H1 (cell line): ENCODE results near the gene C22orf23. TPM values are rescaled to one million over a fixed set of nuclear protein-coding genes. Genes with fewer than 3 reads are reported as not detected.

Experiments used
- CTCF ChIA-PET: fragments of 300-600 bp; sonication (Branson Sonifier 250); formaldehyde crosslinking; loops from one replicate; lab custom pipeline; 2021; ENCODE audit not compliant: partially characterized antibody; lab: Charles Lee
- POLR2A ChIA-PET: fragments of 300-600 bp; sonication (Branson Sonifier 250); formaldehyde crosslinking; loops from one replicate; lab custom pipeline; 2021; ENCODE audit warnings: inconsistent platforms; ENCODE audit not compliant: partially characterized antibody; lab: Charles Lee
- DNase-seq, 2 experiments: peaks; one replicate each; pipeline versions ENCODE4 v3.0.0 to v3.0.0-alpha.2; 2010 to 2022; ENCODE audit warnings: low spot score in 2 of 2, low read depth in 1 of 2, mixed read lengths in 1 of 2
- FAIRE-seq: peaks from 2 replicates; lab custom pipeline; 2011; peaks lifted over from hg19 to GRCh38; lab: Jason Lieb, UNC
- H2AFZ ChIP-seq: 2 replicates; pipeline ENCODE4 v1.8.1; 2012; ENCODE audit warnings: low read length, inconsistent platforms
- H2AK5ac ChIP-seq: 2 replicates; pipeline ENCODE4 v1.6.1; 2013; ENCODE audit warnings: low read depth, low read length
- H2BK120ac ChIP-seq: replicated peaks from 2 replicates; pipeline ENCODE3; 2013; ENCODE audit warnings: low read depth, low read length, inconsistent platforms
- H2BK12ac ChIP-seq: 2 replicates; pipeline ENCODE4 v1.6.1; 2013; ENCODE audit warnings: low read depth, low read length
- H2BK15ac ChIP-seq: 2 replicates; pipeline ENCODE4 v1.6.1; 2013; ENCODE audit warnings: low read length
- H2BK20ac ChIP-seq: 2 replicates; pipeline ENCODE4 v1.6.1; 2013; ENCODE audit warnings: low read length
- H2BK5ac ChIP-seq: 2 replicates; pipeline ENCODE4 v1.6.1; 2013; ENCODE audit warnings: low read depth, low read length
- H3K14ac ChIP-seq: 2 replicates; pipeline ENCODE4 v1.6.1; 2013; ENCODE audit warnings: inconsistent platforms; ENCODE audit not compliant: insufficient read length
- H3K18ac ChIP-seq: 2 replicates; pipeline ENCODE4 v1.6.1; 2013; ENCODE audit warnings: low read length; ENCODE audit errors: extremely low read depth
- H3K23ac ChIP-seq: 2 replicates; pipeline ENCODE4 v1.6.1; 2013; ENCODE audit warnings: inconsistent platforms; ENCODE audit not compliant: insufficient read length
- H3K23me2 ChIP-seq: 2 replicates; pipeline ENCODE4 v1.6.1; 2013; ENCODE audit warnings: low read depth, low read length
- H3K27ac ChIP-seq: 2 replicates; pipeline ENCODE4 v1.6.1; 2011; ENCODE audit warnings: low read depth, low read length, inconsistent platforms
- H3K27me3 ChIP-seq, 4 experiments: replicated peaks in 1 of 4; 1 replicate in 1 of 4; 2 replicates in 3 of 4; pipeline versions ENCODE4 v1.6.1 to v1.8.1; 2011 to 2013; ENCODE audit warnings: low read length in 3 of 4, mild to moderate bottlenecking in 3 of 4, inconsistent platforms in 2 of 4, mixed read lengths in 2 of 4, moderate library complexity in 1 of 4; ENCODE audit not compliant: control insufficient read depth in 3 of 4, insufficient read depth in 3 of 4; ENCODE audit errors: extremely low read depth in 1 of 4
- H3K36me3 ChIP-seq, 4 experiments: 2 replicates each; pipeline versions ENCODE4 v1.6.1 to v1.8.1; 2011 to 2013; ENCODE audit warnings: mild to moderate bottlenecking in 4 of 4, low read length in 3 of 4, moderate library complexity in 2 of 4, control low read depth in 1 of 4, inconsistent platforms in 1 of 4; ENCODE audit not compliant: insufficient read depth in 4 of 4, control insufficient read depth in 2 of 4
- H3K4ac ChIP-seq: replicated peaks from 2 replicates; pipeline ENCODE3; 2013; ENCODE audit warnings: low read length, low read depth, mixed read lengths, inconsistent platforms; ENCODE audit not compliant: insufficient read length
- H3K4me1 ChIP-seq, 4 experiments: replicated peaks in 1 of 4; 1 replicate in 1 of 4; 2 replicates in 3 of 4; pipeline versions ENCODE4 v1.6.1 to v1.8.1; 2011 to 2013; ENCODE audit warnings: low read length in 3 of 4, inconsistent platforms in 2 of 4, mixed read lengths in 1 of 4; ENCODE audit not compliant: insufficient read depth in 4 of 4, control insufficient read depth in 3 of 4
- H3K4me2 ChIP-seq, 2 experiments: 2 replicates each; pipeline versions ENCODE4 v1.6.1 to v1.8.1; 2011 to 2013; ENCODE audit warnings: low read depth in 2 of 2, low read length in 2 of 2, control low read depth in 1 of 2, inconsistent platforms in 1 of 2, mild to moderate bottlenecking in 1 of 2; ENCODE audit not compliant: insufficient read depth in 1 of 2
- H3K4me3 ChIP-seq, 4 experiments: fragments of 200-600, 300-600 bp in 1 of 4; sonication (generic), shearing (Covaris generic), sonication (Bioruptor Twin) in 1 of 4; 2 replicates each; pipeline versions ENCODE4 v1.5.1 to v1.8.1; 2011 to 2016; ENCODE audit warnings: low read length in 4 of 4, low read depth in 3 of 4, control low read depth in 2 of 4, inconsistent platforms in 2 of 4, mild to moderate bottlenecking in 2 of 4, mixed read lengths in 1 of 4, moderate library complexity in 1 of 4; ENCODE audit not compliant: insufficient read depth in 2 of 4; ENCODE audit errors: extremely low read depth in 1 of 4
- H3K56ac ChIP-seq: replicated peaks from 2 replicates; pipeline ENCODE3; 2013; ENCODE audit warnings: low read depth, mild to moderate bottlenecking, mixed read lengths, low read length, inconsistent platforms; ENCODE audit not compliant: insufficient read length
- H3K79me1 ChIP-seq: 2 replicates; pipeline ENCODE4 v1.6.1; 2013; ENCODE audit warnings: low read depth, low read length, control low read depth
- H3K79me2 ChIP-seq, 2 experiments: 2 replicates each; pipeline versions ENCODE4 v1.6.1 to v1.8.1; 2012 to 2013; ENCODE audit warnings: low read length in 2 of 2, mild to moderate bottlenecking in 2 of 2, inconsistent platforms in 1 of 2; ENCODE audit not compliant: insufficient read depth in 2 of 2, control insufficient read depth in 1 of 2
- H3K9ac ChIP-seq, 4 experiments: replicated peaks in 1 of 4; 1 replicate in 1 of 4; 2 replicates in 3 of 4; pipeline versions ENCODE4 v1.6.1 to v1.8.1; 2011 to 2013; ENCODE audit warnings: low read depth in 3 of 4, low read length in 3 of 4, control low read depth in 2 of 4, mild to moderate bottlenecking in 2 of 4, moderate library complexity in 2 of 4, inconsistent platforms in 1 of 4; ENCODE audit errors: extremely low read depth in 1 of 4
- H3K9me3 ChIP-seq, 2 experiments: 2 replicates each; pipeline versions ENCODE4 v1.6.1 to v1.8.1; 2012 to 2013; ENCODE audit warnings: mild to moderate bottlenecking in 2 of 2, moderate library complexity in 2 of 2, control low read depth in 1 of 2, inconsistent platforms in 1 of 2, low read depth in 1 of 2, low read length in 1 of 2, mixed read lengths in 1 of 2; ENCODE audit not compliant: insufficient read depth in 2 of 2
- H4K20me1 ChIP-seq, 2 experiments: replicated peaks in 1 of 2; 2 replicates each; pipeline versions ENCODE3 to v1.8.1; 2011 to 2013; ENCODE audit warnings: inconsistent platforms in 2 of 2, low read length in 2 of 2, mild to moderate bottlenecking in 1 of 2; ENCODE audit not compliant: insufficient read depth in 2 of 2, control insufficient read depth in 1 of 2
- H4K5ac ChIP-seq: 2 replicates; pipeline ENCODE4 v1.6.1; 2013; ENCODE audit warnings: low read length, low read depth, mixed read lengths, inconsistent platforms; ENCODE audit not compliant: insufficient read length
- H4K8ac ChIP-seq: 2 replicates; pipeline ENCODE4 v1.8.0; 2013; ENCODE audit warnings: mild to moderate bottlenecking, moderate library complexity, low read length, inconsistent platforms; ENCODE audit not compliant: insufficient read depth; ENCODE audit errors: extremely low read depth
- H4K91ac ChIP-seq: replicated peaks from 2 replicates; pipeline ENCODE3; 2013; ENCODE audit warnings: low read length, mixed read lengths, inconsistent platforms; ENCODE audit not compliant: insufficient read length
- BRCA1 ChIP-seq: IDR thresholded peaks from 2 replicates; pipeline ENCODE4 v1.6.1; 2012; ENCODE audit warnings: low read depth, low read length, improper control_type of control experiment
- CTBP2 ChIP-seq: IDR thresholded peaks from 2 replicates; pipeline ENCODE4 v1.7.0; 2011; ENCODE audit warnings: borderline replicate concordance, mild to moderate bottlenecking, moderate library complexity, mixed read lengths, low read length; ENCODE audit not compliant: insufficient read depth, insufficient read length
- EP300 ChIP-seq, 2 experiments: IDR thresholded peaks; 1 replicate in 1 of 2; 2 replicates in 1 of 2; pipeline ENCODE4 v1.6.1; 2011 to 2012; ENCODE audit warnings: low read depth in 2 of 2, low read length in 2 of 2, mild to moderate bottlenecking in 2 of 2, borderline replicate concordance in 1 of 2, inconsistent platforms in 1 of 2, moderate library complexity in 1 of 2
- MAFK ChIP-seq: IDR thresholded peaks from 2 replicates; pipeline ENCODE4 v1.6.1; 2012; ENCODE audit warnings: low read depth, mild to moderate bottlenecking, improper control_type of control experiment, low read length
- RBBP5 ChIP-seq: IDR thresholded peaks from 2 replicates; pipeline ENCODE4 v1.7.1; 2012; ENCODE audit warnings: low read depth, mild to moderate bottlenecking, inconsistent platforms, low read length, moderate library complexity, borderline replicate concordance
- WGBS, 2 experiments: shearing (Covaris generic) in 1 of 2; methylation state at CpG; one replicate each; pipeline versions ENCODE4 v1.1.6 to v1.1.7; 2013 to 2015; ENCODE audit warnings: low lambda C conversion rate in 2 of 2, mixed read lengths in 2 of 2, inconsistent platforms in 1 of 2, low coverage in 1 of 2, missing lambda C conversion rate in 1 of 2; ENCODE audit not compliant: insufficient replicate concordance in 2 of 2, insufficient coverage in 1 of 2, insufficient read length in 1 of 2; ENCODE audit errors: extremely low coverage in 1 of 2, missing lambda C conversion rate in 1 of 2; 5-methylcytosine and 5-hydroxymethylcytosine counted together
- polyA plus RNA-seq, 7 experiments: library from polyadenylated mRNA; depleted of rRNA in 3 of 7; stranded (reverse) in 5 of 7; unstranded in 2 of 7; fragments of >200 nt in 5 of 7; fragments of 200-250 nt in 2 of 7; gene quantifications; 1 replicate in 5 of 7; 2 replicates in 1 of 7; 4 replicates in 1 of 7; pipeline versions ENCODE4 v1.2.1 to v1.2.3, GENCODE V29; 2011 to 2013; ENCODE audit warnings: missing spikeins in 2 of 7, mixed read lengths in 2 of 7
- total RNA-seq: library from RNA; stranded (reverse); fragmentation: NEBNext Ultra II Directional; extraction: Animal tissue kit (Norgen Biotek cat#: 25700); gene quantifications from 2 replicates; pipeline ENCODE4 v1.2.1, GENCODE V29; 2021
- TF ChIP-seq, protein P1 (sequence below), 3 experiments: IDR thresholded peaks; 1 replicate in 2 of 3; 2 replicates in 1 of 3; pipeline versions ENCODE4 v1.5.1 to v1.6.1; 2011; ENCODE audit warnings: low read length in 3 of 3, mild to moderate bottlenecking in 3 of 3, inconsistent platforms in 2 of 3, low read depth in 1 of 3, moderate library complexity in 1 of 3; ENCODE audit not compliant: insufficient read depth in 1 of 3; ENCODE audit errors: control extremely low read depth in 1 of 3

The C22orf23 gene
- total and polyA plus RNA-seq, 2 of the 8 experiments (the other 6 are each of a cell fraction or from before 2014, with no cell fraction given), result 0.50 to 0.54 TPM

DNA sequence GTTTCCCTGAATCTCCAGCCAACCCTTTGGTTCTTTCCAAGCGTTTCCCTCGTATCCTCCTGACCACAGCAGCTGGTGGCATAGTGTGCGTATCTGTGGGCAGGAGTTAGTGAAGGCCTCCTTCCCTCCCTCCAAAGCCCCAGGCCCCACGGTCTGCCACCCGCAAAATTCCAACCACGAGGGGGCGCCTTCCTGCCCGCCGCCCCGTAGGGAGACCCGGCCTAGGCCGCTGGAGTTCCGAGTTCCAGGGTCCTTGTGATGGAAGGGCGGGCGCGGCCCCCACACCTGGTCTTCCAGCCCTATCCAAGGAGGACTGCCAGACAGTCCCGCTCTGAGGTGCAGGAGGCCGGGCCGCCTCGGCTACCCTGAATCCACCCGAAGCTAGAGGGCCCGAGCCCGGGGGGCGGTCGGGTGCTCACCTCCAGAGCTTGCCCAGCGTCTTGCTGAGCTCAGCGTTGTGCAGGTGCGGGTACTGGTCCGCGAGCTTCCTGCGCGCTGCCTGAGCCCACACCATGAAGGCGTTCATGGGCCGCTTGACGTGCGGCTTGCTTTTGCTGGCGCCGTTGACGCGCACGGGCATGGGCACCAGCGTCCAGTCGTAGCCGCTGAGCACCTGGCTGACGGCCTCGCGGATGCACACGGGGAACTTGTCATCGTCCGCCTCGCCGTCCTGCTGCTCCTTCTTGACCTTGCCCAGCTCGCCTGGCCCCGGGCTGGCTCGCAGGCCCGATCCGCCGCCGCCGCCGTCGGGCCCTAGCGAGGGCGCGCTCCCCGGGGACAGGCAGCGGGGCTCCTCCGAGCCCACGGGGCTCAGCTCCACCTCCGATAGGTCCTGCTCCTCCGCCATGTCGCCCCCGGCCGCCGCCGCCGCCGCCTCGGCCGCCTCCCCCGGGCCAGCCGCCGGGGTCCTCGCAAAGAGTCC, 29.8 kb upstream of the C22orf23 start:
- Histone ChIP-seq H2BK12ac (peak overlapping the region; percentile 92; the same call in 1 of the 2 replicates), H4K5ac (no peak overlapping the region), H3K23ac (no peak overlapping the region), H3K9ac (no peak overlapping the region; a peak in 1 of 7 replicates), H3K36me3 (no peaks in the 10 kb centered on the region; a peak in 1 of 8 replicates), H2BK15ac (no peak overlapping the region; the same call in 1 of the 2 replicates), H3K27me3 (peaks cover 0 to 19% (median 12%) of the 10 kb centered on the region in 4 experiments; a peak in 5 of 7 replicates), H4K20me1 (peaks cover 2 to 4% of the 10 kb centered on the region in 2 experiments), H3K4ac (no peak overlapping the region), H2AFZ (no peak overlapping the region), H3K9me3 (no peaks in the 10 kb centered on the region), H2BK120ac (no peak overlapping the region), H3K14ac (no peak overlapping the region), H3K79me1 (no peaks in the 10 kb centered on the region), H3K4me2 (peak overlapping the region; percentile 83 to 88), H3K4me3 (peak overlapping the region; percentile 24 to 55 (median 40)), H2BK5ac (peak overlapping the region; percentile 78; the same call in 1 of the 2 replicates), H2BK20ac (no peak overlapping the region), H3K23me2 (peaks cover 13% of the 10 kb centered on the region; the same call in 1 of the 2 replicates), H3K56ac (no peak overlapping the region), H3K18ac (peak overlapping the region; percentile 71), H4K91ac (no peak overlapping the region), H3K4me1 (peaks cover 0 to 30% (median 14%) of the 10 kb centered on the region in 4 experiments; a peak in 6 of 7 replicates), H4K8ac (no peak overlapping the region; the same call in 1 of the 2 replicates), H2AK5ac (no peak overlapping the region), H3K27ac (no peak overlapping the region), H3K79me2 (no peaks in the 10 kb centered on the region)
- WGBS, 2 experiments, result 8% methylated on average over 59 of the region's 84 CpGs; no CpG with 5 or more reads in 1 of the 2 experiments
- DNase-seq, result peak in 1 of 2 experiments; percentile 96
- ChIA-PET CTCF (interaction anchor here (0.6 to 3.9 kb wide), 19 partner anchors 11 to 1918 kb away, joined by 3 to 20 read pairs (median 4); partner anchors contain the start of genes C22orf23 and POLR2F), POLR2A (interaction anchor here (0.9 to 4.8 kb wide), 4 partner anchors 9 to 178 kb away, joined by 3 to 26 read pairs (median 6); a partner anchor contains a TSS)
- FAIRE-seq, result no peak
- TF ChIP-seq MAFK (peak; percentile 27; the same call in 1 of the 2 replicates), CTBP2 (peak; percentile 5), EP300 (IDR thresholded peaks at IDR 0.05; ENCODE audit: borderline replicate concordance in 1 of 2, low read depth in 2 of 2, low read length in 2 of 2) (no peak), RBBP5 (peak; percentile 72; the same call in 1 of the 2 replicates), BRCA1 (no peak)
- TF ChIP-seq, protein P1, sequence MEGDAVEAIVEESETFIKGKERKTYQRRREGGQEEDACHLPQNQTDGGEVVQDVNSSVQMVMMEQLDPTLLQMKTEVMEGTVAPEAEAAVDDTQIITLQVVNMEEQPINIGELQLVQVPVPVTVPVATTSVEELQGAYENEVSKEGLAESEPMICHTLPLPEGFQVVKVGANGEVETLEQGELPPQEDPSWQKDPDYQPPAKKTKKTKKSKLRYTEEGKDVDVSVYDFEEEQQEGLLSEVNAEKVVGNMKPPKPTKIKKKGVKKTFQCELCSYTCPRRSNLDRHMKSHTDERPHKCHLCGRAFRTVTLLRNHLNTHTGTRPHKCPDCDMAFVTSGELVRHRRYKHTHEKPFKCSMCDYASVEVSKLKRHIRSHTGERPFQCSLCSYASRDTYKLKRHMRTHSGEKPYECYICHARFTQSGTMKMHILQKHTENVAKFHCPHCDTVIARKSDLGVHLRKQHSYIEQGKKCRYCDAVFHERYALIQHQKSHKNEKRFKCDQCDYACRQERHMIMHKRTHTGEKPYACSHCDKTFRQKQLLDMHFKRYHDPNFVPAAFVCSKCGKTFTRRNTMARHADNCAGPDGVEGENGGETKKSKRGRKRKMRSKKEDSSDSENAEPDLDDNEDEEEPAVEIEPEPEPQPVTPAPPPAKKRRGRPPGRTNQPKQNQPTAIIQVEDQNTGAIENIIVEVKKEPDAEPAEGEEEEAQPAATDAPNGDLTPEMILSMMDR (IDR thresholded peaks at IDR 0.05; ENCODE audit: control extremely low read depth in 1 of 3, insufficient read depth in 1 of 3, low read depth in 1 of 3, low read length in 3 of 3), result peak; percentile 76 to 81 (median 79)
